ENCODE results near the gene TMEM235.

DNA sequence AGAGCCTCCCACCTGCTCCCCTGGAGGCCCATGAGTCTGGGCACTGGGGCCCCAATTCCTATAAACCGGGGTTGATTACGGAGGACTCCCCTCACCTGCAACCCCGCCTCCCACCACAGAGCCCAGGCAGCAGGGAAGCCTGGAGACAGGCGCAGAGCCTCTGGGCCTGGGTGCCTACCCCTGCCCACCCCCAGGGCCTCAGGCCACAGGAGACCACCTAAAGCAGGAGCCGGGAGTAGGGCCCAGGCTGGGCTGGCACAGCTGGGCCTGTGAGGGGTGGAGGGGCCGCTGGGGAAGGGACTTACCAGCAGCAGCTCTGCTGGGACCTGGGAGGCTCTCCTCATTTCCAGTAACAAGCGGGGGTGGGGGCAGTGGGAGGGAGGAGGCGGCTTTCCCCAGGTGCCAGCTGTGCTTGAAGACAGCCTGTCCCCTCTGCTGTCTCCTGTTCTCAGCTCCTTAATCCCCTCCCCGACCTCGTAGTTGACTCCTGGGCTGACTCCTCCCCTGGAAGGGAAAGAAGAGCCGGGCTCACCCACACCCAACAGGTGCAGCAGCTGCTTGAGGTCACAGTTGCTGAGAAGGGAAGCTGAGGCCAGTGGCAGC lies 46.8 kb downstream of the TMEM235 start:
- no peak for TF ChIP-seq POLR2A (IDR thresholded peaks at IDR 0.05)
- TF ChIP-seq, protein P1, sequence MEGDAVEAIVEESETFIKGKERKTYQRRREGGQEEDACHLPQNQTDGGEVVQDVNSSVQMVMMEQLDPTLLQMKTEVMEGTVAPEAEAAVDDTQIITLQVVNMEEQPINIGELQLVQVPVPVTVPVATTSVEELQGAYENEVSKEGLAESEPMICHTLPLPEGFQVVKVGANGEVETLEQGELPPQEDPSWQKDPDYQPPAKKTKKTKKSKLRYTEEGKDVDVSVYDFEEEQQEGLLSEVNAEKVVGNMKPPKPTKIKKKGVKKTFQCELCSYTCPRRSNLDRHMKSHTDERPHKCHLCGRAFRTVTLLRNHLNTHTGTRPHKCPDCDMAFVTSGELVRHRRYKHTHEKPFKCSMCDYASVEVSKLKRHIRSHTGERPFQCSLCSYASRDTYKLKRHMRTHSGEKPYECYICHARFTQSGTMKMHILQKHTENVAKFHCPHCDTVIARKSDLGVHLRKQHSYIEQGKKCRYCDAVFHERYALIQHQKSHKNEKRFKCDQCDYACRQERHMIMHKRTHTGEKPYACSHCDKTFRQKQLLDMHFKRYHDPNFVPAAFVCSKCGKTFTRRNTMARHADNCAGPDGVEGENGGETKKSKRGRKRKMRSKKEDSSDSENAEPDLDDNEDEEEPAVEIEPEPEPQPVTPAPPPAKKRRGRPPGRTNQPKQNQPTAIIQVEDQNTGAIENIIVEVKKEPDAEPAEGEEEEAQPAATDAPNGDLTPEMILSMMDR (IDR thresholded peaks at IDR 0.05) = no peak
